Activated T-cell treated with anti-CD3 and anti-CD28 coated beads for 24 hours (primary cell): ENCODE results near the gene GLB1L.
"Not testable (repeated sequence)": the region's sequence is repeated elsewhere in the genome, so short reads cannot be mapped to it uniquely, and the experiment has no call there.

Experiments
- DNase-seq: peaks from one replicate; pipeline ENCODE4 v3.0.0-alpha.2; 2020; ENCODE audit warnings: low read depth

The GLB1L gene

GRCh38 chr2:219206328-219207133 is 38.7 kb downstream of the GLB1L start, which contains the start of gene ZFAND2B:
ZFAND2B (plus strand) TSS chr2:219206782; CDS start chr2:219206988, 206 bp downstream.
- peak; percentile 92 for DNase-seq

DNA sequence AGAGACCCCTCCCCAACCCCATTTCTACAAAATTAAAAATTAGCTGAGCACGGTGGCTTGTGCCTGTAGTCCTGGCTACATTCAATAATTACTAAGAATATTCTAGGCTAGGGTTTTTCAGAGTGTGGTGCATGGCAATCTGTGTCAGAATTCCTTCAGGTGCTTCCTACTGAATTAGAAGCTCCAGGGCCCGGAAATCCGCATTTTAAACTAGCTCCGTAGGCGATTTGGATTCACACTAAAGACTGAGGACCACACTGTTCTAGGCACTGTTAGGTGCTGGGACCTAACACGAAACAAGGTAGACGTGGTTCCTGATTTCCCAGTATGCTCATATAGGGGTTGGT is 39.3 kb downstream of the GLB1L start:
- DNase-seq, result no peak

DNA sequence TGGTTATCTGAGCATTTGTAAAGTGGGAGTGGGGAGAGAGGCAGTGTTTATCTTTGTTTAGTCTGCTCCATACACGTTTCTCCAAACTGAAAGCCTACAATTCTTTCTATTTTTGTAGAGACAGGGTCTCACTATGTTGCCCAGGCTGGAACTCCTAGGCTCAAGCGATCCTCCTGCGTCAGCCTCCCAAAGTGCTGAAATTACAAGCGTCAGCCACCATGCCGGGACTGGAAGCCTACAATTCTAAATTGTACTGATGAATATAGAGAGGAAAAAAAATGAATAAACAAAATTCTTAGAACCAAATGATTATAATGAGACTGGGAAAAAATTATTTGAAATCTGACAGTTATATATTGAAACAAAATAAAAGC is 40.1 kb downstream of the GLB1L start:
- DNase-seq, result no peak

DNA sequence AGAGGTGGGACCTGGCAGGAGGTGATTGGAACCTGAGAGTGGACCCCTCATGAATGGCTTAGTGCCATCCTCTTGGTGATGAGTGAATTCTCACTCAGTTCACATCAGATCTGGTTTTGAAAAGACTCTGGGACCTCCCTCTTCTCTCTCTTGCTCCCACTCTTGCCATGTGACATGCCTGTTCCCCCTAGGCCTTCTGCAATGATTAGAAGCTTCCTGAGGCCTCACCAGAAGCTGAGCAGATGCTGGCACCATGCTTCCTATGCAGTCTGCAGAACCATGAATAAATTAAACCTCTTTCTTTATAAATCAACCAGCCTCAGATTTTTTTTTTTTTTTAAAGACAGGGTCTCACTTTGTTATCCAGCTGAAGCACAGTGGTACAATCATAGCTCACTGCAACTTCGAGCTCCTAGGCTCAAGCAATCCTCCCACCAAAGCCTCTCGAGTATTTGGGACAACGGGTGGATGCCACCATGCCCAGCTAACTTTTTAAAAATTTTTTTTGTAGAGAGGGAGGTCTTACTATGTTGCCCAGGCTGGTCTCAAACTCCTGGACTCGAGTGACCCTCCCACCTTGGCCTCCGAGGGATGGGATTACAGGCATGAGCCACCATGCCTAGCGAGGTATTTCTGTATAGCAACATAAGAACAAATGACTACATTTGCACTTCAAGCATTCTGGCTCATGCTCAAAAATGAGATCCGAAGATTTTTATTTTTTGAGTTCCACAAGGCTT is 40.6 kb downstream of the GLB1L start:
- no peak for DNase-seq

GRCh38 chr2:219201331-219201730 is 43.9 kb downstream of the GLB1L start:
- not testable (repeated sequence) for DNase-seq

- DNase-seq, result not testable (repeated sequence)
Measured at GRCh38 chr2:219200502-219201326, 44.5 kb downstream of the GLB1L start.

DNA sequence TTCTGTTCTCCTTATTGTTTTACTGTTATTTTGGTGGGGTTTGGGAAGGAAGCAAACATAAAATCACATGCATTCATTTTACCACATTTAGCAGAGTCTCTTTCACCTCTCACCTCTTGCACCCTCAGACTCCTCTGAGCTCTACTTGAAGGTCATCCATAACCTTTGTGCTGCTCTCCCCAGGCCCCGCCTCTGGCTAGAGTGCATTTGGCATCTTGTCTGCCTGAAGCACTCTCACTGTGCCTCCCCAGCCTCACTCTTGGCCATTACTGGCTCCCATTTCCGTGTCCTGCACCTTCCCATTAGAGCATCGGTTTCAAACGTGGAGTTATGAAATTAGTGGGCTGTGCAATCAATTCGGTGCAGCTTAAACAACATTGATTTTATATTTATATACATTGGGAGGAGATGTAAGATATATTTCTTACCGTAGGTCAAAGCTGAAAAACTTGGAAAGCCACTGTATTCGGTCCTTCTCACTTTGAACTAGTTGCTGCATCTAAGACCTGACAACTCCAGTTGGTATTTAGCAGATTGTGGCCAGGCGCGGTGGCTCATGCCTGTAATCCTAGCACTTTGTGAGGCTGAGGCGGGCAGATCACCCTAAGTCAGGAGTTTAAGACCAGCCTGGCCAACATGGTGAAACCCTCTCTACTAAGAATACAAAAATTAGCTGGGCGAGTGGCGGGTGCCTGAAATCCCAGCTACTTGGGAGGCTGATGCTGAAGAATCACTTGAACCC is 45.6 kb downstream of the GLB1L start:
- DNase-seq, result no peak

- DNase-seq, result no peak
Measured at GRCh38 chr2:219198974-219199373, 46.3 kb downstream of the GLB1L start.

DNA sequence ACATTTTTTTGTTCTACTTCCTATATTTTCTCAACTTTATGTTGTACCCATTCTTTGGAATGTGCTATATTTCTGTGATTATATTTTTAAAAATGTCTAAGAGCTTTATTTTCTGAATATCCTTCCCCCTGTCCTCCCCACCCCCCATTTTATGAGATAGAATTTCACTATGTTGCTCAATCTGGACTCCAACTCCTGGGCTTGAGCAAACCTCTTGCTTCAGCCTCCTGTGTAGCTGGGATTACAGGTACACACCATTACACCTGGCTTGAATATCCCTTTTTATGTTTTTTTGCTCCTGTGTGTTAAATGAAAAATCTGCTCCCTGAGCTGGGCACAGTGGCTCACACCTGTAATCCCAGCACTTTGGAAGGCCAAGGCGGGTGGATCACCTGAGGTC is 47.9 kb downstream of the GLB1L start:
- DNase-seq, result no peak

- DNase-seq, result no peak
Measured at GRCh38 chr2:219186754-219187456, 58.3 kb downstream of the GLB1L start.
